ENCODE results near the gene SLC25A34.

GRCh38 chr1:15758953-15759661 is 23.0 kb downstream of the SLC25A34 start:
- no peak for TF ChIP-seq CTCF (IDR thresholded peaks at IDR 0.05)
- no peak for TF ChIP-seq POLR2A (IDR thresholded peaks at IDR 0.05)

Data from lower leg skin (tissue), 3 donors.